ENCODE data around the gene CPXM1. TPM values are rescaled to one million over a fixed set of nuclear protein-coding genes. Genes with fewer than 3 reads are reported as not detected.

CPXM1 gene
- total RNA-seq, 1 donor: under 0.01 TPM

DNA sequence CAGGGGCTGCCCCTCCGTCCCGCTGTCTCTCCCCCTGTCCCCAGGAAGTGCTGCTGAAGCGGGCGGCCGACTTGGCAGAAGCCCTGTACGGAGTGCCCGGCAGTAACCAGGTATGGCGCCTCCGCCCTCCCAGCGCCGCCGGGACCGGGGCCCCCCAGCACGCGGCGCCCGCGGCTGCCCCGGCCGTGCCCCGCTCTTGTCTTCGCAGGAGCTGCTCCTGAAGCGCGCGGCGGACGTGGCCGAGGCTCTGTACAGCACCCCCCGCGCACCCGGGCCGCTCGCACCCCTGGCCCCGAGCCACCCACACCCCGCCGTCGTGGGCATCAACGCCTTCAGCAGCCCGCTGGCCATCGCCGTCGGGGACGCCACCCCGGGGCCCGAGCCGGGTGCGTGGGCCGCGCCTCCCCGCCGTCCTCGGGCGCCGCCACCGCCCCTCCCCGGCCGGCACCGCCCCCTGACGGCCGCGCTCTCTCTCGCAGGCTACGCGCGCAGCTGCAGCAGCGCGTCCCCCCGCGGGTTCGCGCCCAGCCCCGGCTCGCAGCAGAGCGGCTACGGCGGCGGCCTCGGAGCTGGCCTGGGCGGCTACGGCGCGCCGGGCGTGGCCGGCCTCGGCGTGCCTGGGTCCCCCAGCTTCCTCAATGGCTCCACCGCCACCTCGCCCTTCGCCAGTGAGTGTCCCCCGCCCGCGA is 48.4 kb downstream of the CPXM1 start:
- H3K4me2 ChIP-seq (ENCODE audit: insufficient read depth, low read length): peak overlapping the region; percentile 78
- H3K27me3 ChIP-seq (ENCODE audit: insufficient read depth, low read length): peaks cover 66% of the 10 kb centered on the region
- DNase-seq (ENCODE audit: insufficient read length, low spot score, missing footprints): peak; percentile 85
- H3K79me2 ChIP-seq (ENCODE audit: insufficient read depth, low read length): no peaks in the 10 kb centered on the region
- H3K36me3 ChIP-seq (ENCODE audit: insufficient read depth, low read length): no peaks in the 10 kb centered on the region
- peak overlapping the region; percentile 15 for H2AFZ ChIP-seq (ENCODE audit: low read length)
- peaks cover 13% of the 10 kb centered on the region for H3K4me1 ChIP-seq (ENCODE audit: insufficient read depth, low read length)
- H3K27ac ChIP-seq (ENCODE audit: low read depth, low read length): no peak overlapping the region
- TF ChIP-seq, protein P1, sequence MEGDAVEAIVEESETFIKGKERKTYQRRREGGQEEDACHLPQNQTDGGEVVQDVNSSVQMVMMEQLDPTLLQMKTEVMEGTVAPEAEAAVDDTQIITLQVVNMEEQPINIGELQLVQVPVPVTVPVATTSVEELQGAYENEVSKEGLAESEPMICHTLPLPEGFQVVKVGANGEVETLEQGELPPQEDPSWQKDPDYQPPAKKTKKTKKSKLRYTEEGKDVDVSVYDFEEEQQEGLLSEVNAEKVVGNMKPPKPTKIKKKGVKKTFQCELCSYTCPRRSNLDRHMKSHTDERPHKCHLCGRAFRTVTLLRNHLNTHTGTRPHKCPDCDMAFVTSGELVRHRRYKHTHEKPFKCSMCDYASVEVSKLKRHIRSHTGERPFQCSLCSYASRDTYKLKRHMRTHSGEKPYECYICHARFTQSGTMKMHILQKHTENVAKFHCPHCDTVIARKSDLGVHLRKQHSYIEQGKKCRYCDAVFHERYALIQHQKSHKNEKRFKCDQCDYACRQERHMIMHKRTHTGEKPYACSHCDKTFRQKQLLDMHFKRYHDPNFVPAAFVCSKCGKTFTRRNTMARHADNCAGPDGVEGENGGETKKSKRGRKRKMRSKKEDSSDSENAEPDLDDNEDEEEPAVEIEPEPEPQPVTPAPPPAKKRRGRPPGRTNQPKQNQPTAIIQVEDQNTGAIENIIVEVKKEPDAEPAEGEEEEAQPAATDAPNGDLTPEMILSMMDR (IDR thresholded peaks at IDR 0.05; ENCODE audit: extremely low read depth, low read depth, low read length): no peak
- H4K20me1 ChIP-seq (ENCODE audit: insufficient read depth, low read length): no peaks in the 10 kb centered on the region
- H3K4me3 ChIP-seq (ENCODE audit: insufficient read depth, low read length): peak overlapping the region; percentile 64
- H3K9me3 ChIP-seq (ENCODE audit: low read depth, low read length): no peaks in the 10 kb centered on the region

DNA sequence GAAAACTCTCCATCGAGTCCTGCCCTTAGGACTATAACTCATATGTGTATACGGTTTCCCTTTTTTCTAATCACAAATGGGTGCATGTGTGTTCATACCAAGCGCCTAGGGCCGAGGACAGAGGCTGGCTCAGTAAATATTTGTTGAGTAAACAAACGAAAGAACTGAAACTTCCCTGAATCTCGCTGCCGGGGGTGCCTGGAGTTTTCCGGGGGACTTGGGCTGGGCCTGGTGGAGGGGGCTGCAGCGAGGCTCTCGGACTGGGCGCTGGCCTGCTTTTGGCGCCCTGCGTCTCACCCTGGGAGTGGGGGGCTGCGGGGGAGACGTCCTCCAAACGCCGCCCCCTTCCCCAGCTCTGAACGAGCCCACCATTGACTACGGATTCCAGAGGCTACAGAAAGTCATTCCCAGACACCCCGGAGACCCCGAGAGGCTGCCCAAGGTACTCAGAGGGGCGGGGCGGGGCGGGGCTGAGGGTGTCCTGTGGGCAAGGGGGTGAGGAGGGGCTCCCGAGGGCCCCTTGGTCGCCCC is 49.0 kb downstream of the CPXM1 start:
- H3K27me3 ChIP-seq (ENCODE audit: insufficient read depth, low read length): peaks cover 63% of the 10 kb centered on the region
- no peaks in the 10 kb centered on the region for H4K20me1 ChIP-seq (ENCODE audit: insufficient read depth, low read length)
- H3K36me3 ChIP-seq (ENCODE audit: insufficient read depth, low read length): no peaks in the 10 kb centered on the region
- DNase-seq (ENCODE audit: insufficient read length, low spot score, missing footprints): no peak
- H3K27ac ChIP-seq (ENCODE audit: low read depth, low read length): no peak overlapping the region
- peaks cover 13% of the 10 kb centered on the region for H3K4me1 ChIP-seq (ENCODE audit: insufficient read depth, low read length)
- TF ChIP-seq, protein P1 (IDR thresholded peaks at IDR 0.05; ENCODE audit: extremely low read depth, low read depth, low read length): no peak
- H3K9me3 ChIP-seq (ENCODE audit: low read depth, low read length): no peaks in the 10 kb centered on the region
- no peak overlapping the region for H2AFZ ChIP-seq (ENCODE audit: low read length)
- H3K4me2 ChIP-seq (ENCODE audit: insufficient read depth, low read length): peak overlapping the region; percentile 68
- no peaks in the 10 kb centered on the region for H3K79me2 ChIP-seq (ENCODE audit: insufficient read depth, low read length)
- peak overlapping the region; percentile 54 for H3K4me3 ChIP-seq (ENCODE audit: insufficient read depth, low read length)

DNA sequence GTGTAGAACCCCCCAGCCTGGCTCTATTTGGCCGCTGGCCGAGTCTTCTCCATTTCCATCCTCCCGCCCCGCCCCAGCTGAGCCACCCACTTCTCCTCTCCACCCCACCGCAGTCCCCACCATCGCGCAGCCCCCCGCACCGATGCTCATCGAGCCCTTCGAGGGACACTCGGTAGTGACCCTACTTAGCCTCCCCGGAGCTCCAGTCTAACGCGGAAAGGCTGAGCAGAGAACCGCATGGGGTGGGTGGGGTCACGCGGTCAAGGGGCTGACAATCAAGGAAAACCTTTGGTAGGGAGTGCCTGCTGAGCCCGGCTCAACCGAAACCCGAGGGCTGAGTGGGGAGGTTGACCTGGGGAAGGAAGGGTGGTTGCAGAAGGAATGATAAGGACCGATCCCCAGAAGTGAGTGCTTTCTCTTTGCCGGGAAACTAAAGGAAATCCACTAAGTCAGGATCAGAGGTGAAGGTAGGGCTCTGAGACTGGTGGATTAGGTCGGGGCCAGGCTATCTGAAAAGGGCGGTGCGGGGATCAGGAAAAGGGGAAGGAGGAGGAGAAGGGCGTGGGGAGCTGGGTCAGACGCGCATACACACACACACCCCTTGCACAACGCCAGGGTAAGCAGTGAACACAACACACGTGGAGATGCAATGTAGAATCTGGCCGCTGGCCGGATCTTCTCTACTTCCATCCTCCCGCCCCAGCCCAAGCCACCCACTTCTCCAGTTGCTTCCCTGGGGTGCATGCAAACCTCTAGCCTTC is 49.8 kb downstream of the CPXM1 start:
- Histone ChIP-seq H4K20me1 (ENCODE audit: insufficient read depth, low read length) (no peaks in the 10 kb centered on the region), H3K4me3 (ENCODE audit: insufficient read depth, low read length) (peak overlapping the region; percentile 54), H2AFZ (ENCODE audit: low read length) (no peak overlapping the region), H3K4me1 (ENCODE audit: insufficient read depth, low read length) (peaks cover 13% of the 10 kb centered on the region), H3K27me3 (ENCODE audit: insufficient read depth, low read length) (peaks cover 65% of the 10 kb centered on the region), H3K9me3 (ENCODE audit: low read depth, low read length) (no peaks in the 10 kb centered on the region), H3K4me2 (ENCODE audit: insufficient read depth, low read length) (peak overlapping the region; percentile 68), H3K36me3 (ENCODE audit: insufficient read depth, low read length) (no peaks in the 10 kb centered on the region), H3K79me2 (ENCODE audit: insufficient read depth, low read length) (no peaks in the 10 kb centered on the region), H3K27ac (ENCODE audit: low read depth, low read length) (no peak overlapping the region)
- TF ChIP-seq, protein P1 (IDR thresholded peaks at IDR 0.05; ENCODE audit: extremely low read depth, low read depth, low read length): no peak
- peak; percentile 97 for DNase-seq (ENCODE audit: insufficient read length, low spot score, missing footprints)

DNA sequence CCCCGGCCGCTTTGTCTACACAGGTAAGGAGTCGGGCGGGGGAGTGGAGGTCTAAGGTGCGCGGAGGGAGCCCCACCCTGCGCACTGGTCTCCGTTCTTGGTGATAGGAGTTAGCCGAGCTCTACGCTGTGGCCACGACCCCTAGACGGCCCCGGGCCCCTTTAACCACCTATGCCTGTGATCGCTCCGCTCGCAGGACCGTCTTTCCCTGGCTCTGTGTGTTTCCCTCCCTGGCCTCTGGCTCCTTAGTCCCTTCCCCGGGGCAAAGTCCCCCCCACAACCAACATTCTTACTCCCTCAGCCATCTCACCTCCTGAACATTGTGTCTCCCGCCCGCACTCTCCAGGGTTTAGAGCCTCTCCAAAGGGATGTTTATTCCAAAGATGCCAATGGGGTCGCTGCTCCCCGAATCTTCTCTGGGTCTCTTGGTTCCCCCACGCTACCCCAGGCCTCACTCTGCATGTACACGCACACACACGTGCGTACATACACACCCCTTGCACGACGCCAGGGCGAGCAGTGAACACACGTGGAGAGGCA is 50.4 kb downstream of the CPXM1 start:
- TF ChIP-seq, protein P1 (IDR thresholded peaks at IDR 0.05; ENCODE audit: extremely low read depth, low read depth, low read length): no peak
- Histone ChIP-seq H3K4me2 (ENCODE audit: insufficient read depth, low read length) (no peak overlapping the region), H4K20me1 (ENCODE audit: insufficient read depth, low read length) (no peaks in the 10 kb centered on the region), H2AFZ (ENCODE audit: low read length) (no peak overlapping the region), H3K4me1 (ENCODE audit: insufficient read depth, low read length) (peaks cover 13% of the 10 kb centered on the region), H3K27ac (ENCODE audit: low read depth, low read length) (no peak overlapping the region), H3K36me3 (ENCODE audit: insufficient read depth, low read length) (no peaks in the 10 kb centered on the region), H3K9me3 (ENCODE audit: low read depth, low read length) (no peaks in the 10 kb centered on the region), H3K27me3 (ENCODE audit: insufficient read depth, low read length) (peaks cover 68% of the 10 kb centered on the region), H3K79me2 (ENCODE audit: insufficient read depth, low read length) (no peaks in the 10 kb centered on the region), H3K4me3 (ENCODE audit: insufficient read depth, low read length) (no peak overlapping the region)
- peak; percentile 67 for DNase-seq (ENCODE audit: insufficient read length, low spot score, missing footprints)
